Hepatocyte (in vitro differentiated cells): ENCODE data around the gene SMIM38. TPM values are rescaled to one million over a fixed set of nuclear protein-coding genes. Genes with fewer than 3 reads are reported as not detected.

Experiments used
- DNase-seq: peaks from one replicate; pipeline ENCODE4 v3.0.0-alpha.2; 2016; ENCODE audit warnings: low spot score
- H2AFZ ChIP-seq: fragments of 200-600 bp; sonication (generic); 2 replicates; pipeline ENCODE4 v1.6.0; 2016; ENCODE audit warnings: antibody characterized with exemption, mild to moderate bottlenecking
- H3K27ac ChIP-seq: fragments of 200-600 bp; sonication (generic); 2 replicates; pipeline ENCODE4 v1.5.1; 2016; ENCODE audit warnings: mild to moderate bottlenecking
- H3K27me3 ChIP-seq: fragments of 200-600 bp; sonication (generic); 2 replicates; pipeline ENCODE4 v1.6.1; 2016
- H3K36me3 ChIP-seq: fragments of 200-600 bp; sonication (generic); replicated peaks from 2 replicates; pipeline ENCODE4 v1.5.1; 2016; ENCODE audit warnings: low read depth; ENCODE audit not compliant: insufficient read depth
- H3K4me1 ChIP-seq: fragments of 200-600 bp; sonication (generic); 2 replicates; pipeline ENCODE4 v1.5.1; 2016; ENCODE audit warnings: mild to moderate bottlenecking, moderate library complexity; ENCODE audit not compliant: insufficient read depth
- H3K4me2 ChIP-seq: fragments of 200-600 bp; sonication (generic); 2 replicates; pipeline ENCODE4 v1.6.0; 2016
- H3K4me3 ChIP-seq: fragments of 200-600 bp; sonication (generic); 2 replicates; pipeline ENCODE4 v1.5.1; 2016; ENCODE audit warnings: mild to moderate bottlenecking
- H3K79me2 ChIP-seq: fragments of 200-600 bp; sonication (generic); 2 replicates; pipeline ENCODE4 v1.6.0; 2017; ENCODE audit warnings: mild to moderate bottlenecking
- H3K9me2 ChIP-seq: fragments of 200-600 bp; sonication (generic); replicated peaks from 2 replicates; pipeline ENCODE4 v1.6.0; 2017; ENCODE audit warnings: mild to moderate bottlenecking; ENCODE audit not compliant: insufficient read depth
- H3K9me3 ChIP-seq: fragments of 200-600 bp; sonication (generic); 2 replicates; pipeline ENCODE4 v1.5.1; 2016; ENCODE audit warnings: low read depth, mild to moderate bottlenecking
- H4K20me1 ChIP-seq: fragments of 200-600 bp; sonication (generic); 2 replicates; pipeline ENCODE4 v1.6.0; 2016; ENCODE audit warnings: mild to moderate bottlenecking; ENCODE audit not compliant: insufficient read depth, poor library complexity, severe bottlenecking
- EZH2 ChIP-seq: fragments of 200-600 bp; sonication (generic); IDR thresholded peaks from 2 replicates; pipeline ENCODE4 v1.6.1; 2016; ENCODE audit warnings: antibody characterized with exemption, mild to moderate bottlenecking, borderline replicate concordance
- EZH2phosphoT487 ChIP-seq: fragments of 200-600 bp; sonication (generic); IDR thresholded peaks from one replicate; pipeline ENCODE4 v1.6.1; 2018; ENCODE audit warnings: antibody characterized with exemption, mild to moderate bottlenecking, low read depth, moderate library complexity; ENCODE audit not compliant: unreplicated experiment, severe bottlenecking
- WGBS: methylation state at CpG from one replicate; pipeline ENCODE4 v1.1.6; 2016; ENCODE audit warnings: low lambda C conversion rate; ENCODE audit errors: missing lambda C conversion rate; 5-methylcytosine and 5-hydroxymethylcytosine counted together
- polyA plus RNA-seq: library from polyadenylated mRNA; unstranded; fragments of >200 nt; fragmentation: Nextera tagmentation; extraction: Ambion mirVana; gene quantifications from 2 replicates; pipeline ENCODE4 v1.2.1, GENCODE V29; 2016
- total RNA-seq: library from RNA; depleted of rRNA; stranded (reverse); fragments of >200 nt; gene quantifications from 2 replicates; pipeline ENCODE4 v1.2.3, GENCODE V29; 2014
- TF ChIP-seq, protein P1 (sequence below): fragments of 200-600 bp; sonication (generic); IDR thresholded peaks from 2 replicates; pipeline ENCODE4 v1.5.1; 2016; ENCODE audit warnings: antibody characterized with exemption, mild to moderate bottlenecking; ENCODE audit not compliant: poor library complexity

SMIM38 gene
- total and polyA plus RNA-seq, 2 experiments from 2014 or later, result 0.64 to 0.70 TPM

DNA sequence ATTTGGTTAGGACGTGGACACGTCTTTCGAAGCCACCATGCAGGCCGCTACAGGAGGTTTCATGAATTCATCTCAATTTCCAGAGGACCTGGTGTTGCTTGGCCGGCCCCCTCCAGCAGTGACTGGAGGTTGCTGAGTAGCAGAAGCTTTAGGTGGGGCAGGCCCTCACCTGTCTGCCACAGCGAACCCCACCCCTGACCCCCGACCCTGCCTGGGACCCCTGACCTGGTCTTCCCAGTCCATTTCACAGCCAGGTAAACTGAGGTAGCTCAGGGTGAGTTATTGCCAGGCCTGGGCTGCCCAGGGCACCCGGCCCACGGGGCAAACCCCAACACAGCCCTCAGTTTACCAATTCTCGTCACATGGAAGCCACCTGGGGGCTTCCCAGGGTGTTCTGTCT lies 39.1 kb upstream of the SMIM38 start:
- no peak for TF ChIP-seq EZH2
- TF ChIP-seq EZH2phosphoT487, result no peak
- TF ChIP-seq, protein P1, sequence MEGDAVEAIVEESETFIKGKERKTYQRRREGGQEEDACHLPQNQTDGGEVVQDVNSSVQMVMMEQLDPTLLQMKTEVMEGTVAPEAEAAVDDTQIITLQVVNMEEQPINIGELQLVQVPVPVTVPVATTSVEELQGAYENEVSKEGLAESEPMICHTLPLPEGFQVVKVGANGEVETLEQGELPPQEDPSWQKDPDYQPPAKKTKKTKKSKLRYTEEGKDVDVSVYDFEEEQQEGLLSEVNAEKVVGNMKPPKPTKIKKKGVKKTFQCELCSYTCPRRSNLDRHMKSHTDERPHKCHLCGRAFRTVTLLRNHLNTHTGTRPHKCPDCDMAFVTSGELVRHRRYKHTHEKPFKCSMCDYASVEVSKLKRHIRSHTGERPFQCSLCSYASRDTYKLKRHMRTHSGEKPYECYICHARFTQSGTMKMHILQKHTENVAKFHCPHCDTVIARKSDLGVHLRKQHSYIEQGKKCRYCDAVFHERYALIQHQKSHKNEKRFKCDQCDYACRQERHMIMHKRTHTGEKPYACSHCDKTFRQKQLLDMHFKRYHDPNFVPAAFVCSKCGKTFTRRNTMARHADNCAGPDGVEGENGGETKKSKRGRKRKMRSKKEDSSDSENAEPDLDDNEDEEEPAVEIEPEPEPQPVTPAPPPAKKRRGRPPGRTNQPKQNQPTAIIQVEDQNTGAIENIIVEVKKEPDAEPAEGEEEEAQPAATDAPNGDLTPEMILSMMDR, result no peak
- no peaks in the 10 kb centered on the region for H3K79me2 ChIP-seq
- no peak for DNase-seq
- H2AFZ ChIP-seq, result no peak overlapping the region
- H3K4me1 ChIP-seq, result no peaks in the 10 kb centered on the region
- H3K36me3 ChIP-seq, result no peaks in the 10 kb centered on the region
- no peaks in the 10 kb centered on the region for H3K9me3 ChIP-seq
- no peak overlapping the region for H3K4me2 ChIP-seq
- WGBS, result 97% methylated on average over 10 of the region's 10 CpGs
- no peaks in the 10 kb centered on the region for H3K9me2 ChIP-seq
- no peak overlapping the region for H3K4me3 ChIP-seq
- no peak overlapping the region for H3K27ac ChIP-seq
- no peaks in the 10 kb centered on the region for H4K20me1 ChIP-seq
- H3K27me3 ChIP-seq, result no peaks in the 10 kb centered on the region

DNA sequence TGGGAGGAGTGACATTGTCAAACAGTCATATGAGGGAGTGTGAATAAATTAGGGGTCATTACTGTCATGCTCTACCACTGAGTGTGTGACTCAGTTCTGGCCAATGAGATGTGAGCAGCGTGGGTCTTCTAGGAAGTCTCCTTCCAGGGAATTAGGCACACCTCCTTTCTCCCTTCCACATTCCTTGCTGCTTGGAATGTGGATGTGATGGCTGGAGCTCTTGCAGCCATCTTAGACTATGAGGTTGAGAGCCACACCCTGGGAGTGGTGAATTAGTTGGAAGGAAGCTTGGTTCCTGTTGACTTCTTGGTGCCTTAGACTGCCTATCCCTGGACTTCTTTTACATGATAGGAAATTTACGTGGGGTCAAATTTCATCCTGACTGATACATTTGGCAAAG lies 36.5 kb upstream of the SMIM38 start:
- no peaks in the 10 kb centered on the region for H3K36me3 ChIP-seq
- no peak overlapping the region for H3K4me3 ChIP-seq
- H3K9me3 ChIP-seq, result no peaks in the 10 kb centered on the region
- no peaks in the 10 kb centered on the region for H4K20me1 ChIP-seq
- H3K4me1 ChIP-seq, result peaks cover 21% of the 10 kb centered on the region
- DNase-seq, result no peak
- no peaks in the 10 kb centered on the region for H3K9me2 ChIP-seq
- H2AFZ ChIP-seq, result no peak overlapping the region
- TF ChIP-seq EZH2, result no peak
- TF ChIP-seq EZH2phosphoT487, result no peak
- no peaks in the 10 kb centered on the region for H3K79me2 ChIP-seq
- H3K27me3 ChIP-seq, result no peaks in the 10 kb centered on the region
- WGBS, result 75% methylated on average over 2 of the region's 2 CpGs
- H3K27ac ChIP-seq, result no peak overlapping the region
- no peak overlapping the region for H3K4me2 ChIP-seq

DNA sequence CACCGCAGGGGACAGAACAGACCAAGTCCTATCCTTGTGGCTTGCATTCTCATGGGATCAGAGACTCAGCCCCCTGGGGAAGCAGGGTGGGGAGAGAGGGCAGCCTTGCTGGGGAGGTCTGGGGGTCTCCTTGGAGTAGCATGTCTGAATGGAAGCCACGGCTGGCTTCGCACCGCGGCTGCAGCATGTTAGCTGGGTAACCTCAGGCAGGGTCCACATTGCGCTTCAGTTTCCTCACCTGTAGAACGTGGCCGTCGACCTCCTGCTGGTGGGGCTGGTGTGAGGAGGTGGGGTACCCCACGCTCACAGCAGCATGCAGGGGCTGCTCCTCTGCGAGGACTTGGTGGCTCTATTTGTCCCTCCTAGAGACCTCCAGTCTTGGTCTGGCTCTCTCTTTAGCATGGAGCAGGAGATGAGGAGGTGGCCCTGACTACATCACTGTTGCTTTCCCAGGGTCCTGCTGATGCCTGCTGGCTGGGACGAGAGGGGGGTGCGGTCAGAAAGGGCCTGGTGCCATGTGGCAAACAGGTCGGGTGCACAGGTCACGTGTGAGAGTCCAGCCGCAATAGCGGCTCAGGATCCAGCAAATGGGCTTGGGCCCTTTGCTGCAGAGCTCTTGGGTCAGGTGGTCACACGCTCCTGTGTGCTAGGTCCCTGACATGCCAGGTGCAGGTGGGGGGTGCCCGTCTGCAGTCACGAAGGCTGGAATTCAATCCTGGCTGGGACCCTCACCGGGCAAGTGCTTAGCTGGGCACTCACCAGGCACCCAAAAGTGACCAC lies 35.4 kb upstream of the SMIM38 start:
- 95% methylated on average over 20 of the region's 21 CpGs for WGBS
- no peak overlapping the region for H3K4me3 ChIP-seq
- no peaks in the 10 kb centered on the region for H3K36me3 ChIP-seq
- H3K4me1 ChIP-seq, result peaks cover 22% of the 10 kb centered on the region
- H3K9me2 ChIP-seq, result no peaks in the 10 kb centered on the region
- no peak overlapping the region for H2AFZ ChIP-seq
- no peaks in the 10 kb centered on the region for H3K9me3 ChIP-seq
- TF ChIP-seq EZH2 (no peak), EZH2phosphoT487 (no peak)
- TF ChIP-seq, protein P1, result no peak
- no peak overlapping the region for H3K4me2 ChIP-seq
- no peak for DNase-seq
- H3K27ac ChIP-seq, result no peak overlapping the region
- H4K20me1 ChIP-seq, result no peaks in the 10 kb centered on the region
- H3K27me3 ChIP-seq, result no peaks in the 10 kb centered on the region
- no peaks in the 10 kb centered on the region for H3K79me2 ChIP-seq

DNA sequence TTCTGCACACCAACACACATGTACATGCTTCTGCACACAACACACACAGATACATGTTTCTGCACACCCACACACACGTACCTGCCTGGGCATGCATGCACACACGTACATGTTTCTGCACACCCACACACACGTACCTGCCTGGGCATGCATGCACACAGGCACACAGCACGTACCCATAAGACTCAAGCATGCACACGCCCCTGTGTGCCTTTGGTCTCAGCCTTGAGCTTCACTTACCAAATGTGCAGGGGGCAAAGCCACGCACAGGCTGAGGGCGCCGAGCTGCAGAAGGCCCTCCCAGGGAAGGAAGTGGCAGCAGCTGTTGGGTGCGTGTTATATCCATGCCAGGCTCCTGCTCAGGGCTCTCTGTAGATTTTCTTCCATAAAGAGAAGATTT lies 34.7 kb upstream of the SMIM38 start:
- no peak for DNase-seq
- Histone ChIP-seq H2AFZ (no peak overlapping the region), H3K79me2 (no peaks in the 10 kb centered on the region), H3K4me2 (no peak overlapping the region), H3K9me2 (no peaks in the 10 kb centered on the region), H4K20me1 (no peaks in the 10 kb centered on the region), H3K4me1 (peaks cover 22% of the 10 kb centered on the region), H3K36me3 (no peaks in the 10 kb centered on the region), H3K27ac (no peak overlapping the region), H3K4me3 (no peak overlapping the region), H3K27me3 (no peaks in the 10 kb centered on the region), H3K9me3 (no peaks in the 10 kb centered on the region)
- WGBS, result 94% methylated on average over 9 of the region's 9 CpGs
- no peak for TF ChIP-seq EZH2phosphoT487
- TF ChIP-seq, protein P1, result no peak
- no peak for TF ChIP-seq EZH2
